HCT116 (cell line): Measurements from ENCODE around the gene STRN3. TPM values are rescaled to one million over a fixed set of nuclear protein-coding genes. Genes with fewer than 3 reads are reported as not detected.

ENCODE experiments used
- ATAC-seq: fragments of 200-7000 bp; cut with Tn5 transposase; 2 replicates; pipeline ENCODE4 v1.9.1; 2020; ENCODE audit warnings: mild to moderate bottlenecking, moderate library complexity
- BruUV-seq: library from RNA; stranded (reverse); fragments of 400-500 nt; replicated peaks from 2 replicates; lab custom pipeline; 2021; lab: Mats Ljungman, UMichigan
- CTCF ChIA-PET: fragments of 300-600 bp; sonication (Branson Sonifier 250); formaldehyde crosslinking; loops from one replicate; lab custom pipeline; 2021; ENCODE audit warnings: antibody characterized with exemption; lab: Charles Lee
- POLR2A ChIA-PET: fragments of 300-600, 350-600 bp; sonication (Branson Sonifier 250); formaldehyde crosslinking; loops from one replicate; lab custom pipeline; 2021; ENCODE audit warnings: antibody characterized with exemption; lab: Charles Lee
- RAD21 ChIA-PET, 2 experiments: fragments of 300-600 bp; sonication (Branson Sonifier 250); formaldehyde crosslinking; loops; one replicate each; lab custom pipeline; 2023; ENCODE audit warnings: low total read pairs in 2 of 2; ENCODE audit not compliant: uncharacterized antibody in 2 of 2, unreplicated experiment in 2 of 2, low non-redundant PET in 1 of 2; lab: Charles Lee
- DNase-seq: peaks from one replicate; pipeline ENCODE4 v3.0.0-alpha.2; 2010; ENCODE audit warnings: low read depth, low spot score
- H2AFZ ChIP-seq: fragments of 200-600 bp; shearing (Covaris generic), sonication (generic); 2 replicates; pipeline ENCODE4 v1.6.1; 2017; ENCODE audit warnings: low read depth, mixed run types, mixed read lengths, antibody characterized with exemption, low read length; ENCODE audit not compliant: poor library complexity, severe bottlenecking
- H3K27ac ChIP-seq: 2 replicates; pipeline ENCODE4 v1.5.1; 2012; ENCODE audit warnings: low read depth, low read length
- H3K27me3 ChIP-seq: fragments of 200-600 bp; sonication (generic); 2 replicates; pipeline ENCODE4 v1.6.1; 2016; ENCODE audit warnings: mixed run types, low read length, mixed read lengths; ENCODE audit not compliant: insufficient read depth
- H3K36me3 ChIP-seq, 2 experiments: fragments of 200-500 bp in 1 of 2; fragments of 200-600 bp in 1 of 2; sonication (Bioruptor generic) in 1 of 2; sonication (generic) in 1 of 2; 2 replicates each; pipeline versions ENCODE4 v1.5.1 to v1.6.1; 2014 to 2016; ENCODE audit warnings: low read length in 2 of 2, inconsistent platforms in 1 of 2, mixed read lengths in 1 of 2, mixed run types in 1 of 2; ENCODE audit not compliant: insufficient read depth in 2 of 2, control insufficient read depth in 1 of 2
- H3K4me1 ChIP-seq, 2 experiments: fragments of 200-600 bp in 1 of 2; sonication (generic) in 1 of 2; 2 replicates each; pipeline versions ENCODE4 v1.5.1 to v1.6.1; 2012 to 2017; ENCODE audit warnings: low read length in 2 of 2, inconsistent platforms in 1 of 2, mild to moderate bottlenecking in 1 of 2, mixed read lengths in 1 of 2, mixed run types in 1 of 2, moderate library complexity in 1 of 2; ENCODE audit not compliant: insufficient read depth in 2 of 2, control insufficient read depth in 1 of 2
- H3K4me2 ChIP-seq: fragments of 200-600 bp; sonication (generic); 2 replicates; pipeline ENCODE4 v1.6.1; 2017; ENCODE audit warnings: mixed run types, low read length, mixed read lengths
- H3K4me3 ChIP-seq, 2 experiments: fragments of 200-600 bp in 1 of 2; sonication (generic) in 1 of 2; replicated peaks in 1 of 2; 2 replicates each; pipeline ENCODE4 v1.5.1; 2011 to 2016; ENCODE audit warnings: low read length in 2 of 2, control low read depth in 1 of 2, low read depth in 1 of 2, mild to moderate bottlenecking in 1 of 2, mixed read lengths in 1 of 2, mixed run types in 1 of 2
- H3K79me2 ChIP-seq: fragments of 200-600 bp; sonication (generic); 2 replicates; pipeline ENCODE4 v1.6.1; 2017; ENCODE audit warnings: mild to moderate bottlenecking, mixed run types, low read length, moderate library complexity, mixed read lengths; ENCODE audit not compliant: insufficient read depth
- H3K9ac ChIP-seq: fragments of 200-600 bp; sonication (generic); 2 replicates; pipeline ENCODE4 v1.6.1; 2016; ENCODE audit warnings: low read length, mixed read lengths
- H3K9me2 ChIP-seq: fragments of 200-600 bp; sonication (generic), shearing (Covaris generic); 2 replicates; pipeline ENCODE4 v1.6.1; 2017; ENCODE audit warnings: mixed run types, mild to moderate bottlenecking, moderate library complexity; ENCODE audit not compliant: insufficient read depth
- H3K9me3 ChIP-seq, 2 experiments: fragments of 200-500 bp in 1 of 2; fragments of 200-600 bp in 1 of 2; sonication (Bioruptor generic) in 1 of 2; sonication (generic) in 1 of 2; 2 replicates each; pipeline ENCODE4 v1.6.1; 2014 to 2017; ENCODE audit warnings: low read length in 2 of 2, mixed read lengths in 2 of 2, inconsistent platforms in 1 of 2, low read depth in 1 of 2, mild to moderate bottlenecking in 1 of 2, mixed run types in 1 of 2, moderate library complexity in 1 of 2; ENCODE audit not compliant: control insufficient read depth in 1 of 2, insufficient read depth in 1 of 2
- H4K20me1 ChIP-seq: fragments of 200-600 bp; sonication (generic), shearing (Covaris generic); 2 replicates; pipeline ENCODE4 v1.6.1; 2017; ENCODE audit warnings: mixed run types, mild to moderate bottlenecking, moderate library complexity; ENCODE audit not compliant: insufficient read depth
- ATF3 ChIP-seq: IDR thresholded peaks from 2 replicates; pipeline ENCODE4 v1.6.1; 2012
- CEBPB ChIP-seq: IDR thresholded peaks from 2 replicates; pipeline ENCODE4 v1.6.1; 2012; ENCODE audit warnings: low read depth
- EGR1 ChIP-seq: IDR thresholded peaks from 2 replicates; pipeline ENCODE4 v1.6.1; 2012; ENCODE audit warnings: low read depth
- ELF1 ChIP-seq: IDR thresholded peaks from 2 replicates; pipeline ENCODE4 v1.6.1; 2012; ENCODE audit warnings: low read depth, borderline replicate concordance
- EZH2 ChIP-seq: fragments of 200-600 bp; sonication (generic); IDR thresholded peaks from 2 replicates; pipeline ENCODE4 v1.6.1; 2017; ENCODE audit warnings: antibody characterized with exemption, mixed run types
- RAD21 ChIP-seq: IDR thresholded peaks from 2 replicates; pipeline ENCODE4 v1.6.1; 2012; ENCODE audit warnings: low read depth, mild to moderate bottlenecking
- SP1 ChIP-seq: IDR thresholded peaks from 2 replicates; pipeline ENCODE4 v1.6.1; 2012; ENCODE audit warnings: low read depth
- intact Hi-C: fragments of 100-400 bp; cut with micrococcal nuclease; formaldehyde crosslinking; loops from 2 replicates; pipeline ENCODE4 v1.10.0; 2022
- total RNA-seq: library from RNA; stranded (reverse); gene quantifications from one replicate; pipeline ENCODE4 v1.2.1, GENCODE V29; 2021; ENCODE audit not compliant: unreplicated experiment

STRN3 gene
- total RNA-seq, 1 experiment from 2014 or later: 43.4 TPM

DNA sequence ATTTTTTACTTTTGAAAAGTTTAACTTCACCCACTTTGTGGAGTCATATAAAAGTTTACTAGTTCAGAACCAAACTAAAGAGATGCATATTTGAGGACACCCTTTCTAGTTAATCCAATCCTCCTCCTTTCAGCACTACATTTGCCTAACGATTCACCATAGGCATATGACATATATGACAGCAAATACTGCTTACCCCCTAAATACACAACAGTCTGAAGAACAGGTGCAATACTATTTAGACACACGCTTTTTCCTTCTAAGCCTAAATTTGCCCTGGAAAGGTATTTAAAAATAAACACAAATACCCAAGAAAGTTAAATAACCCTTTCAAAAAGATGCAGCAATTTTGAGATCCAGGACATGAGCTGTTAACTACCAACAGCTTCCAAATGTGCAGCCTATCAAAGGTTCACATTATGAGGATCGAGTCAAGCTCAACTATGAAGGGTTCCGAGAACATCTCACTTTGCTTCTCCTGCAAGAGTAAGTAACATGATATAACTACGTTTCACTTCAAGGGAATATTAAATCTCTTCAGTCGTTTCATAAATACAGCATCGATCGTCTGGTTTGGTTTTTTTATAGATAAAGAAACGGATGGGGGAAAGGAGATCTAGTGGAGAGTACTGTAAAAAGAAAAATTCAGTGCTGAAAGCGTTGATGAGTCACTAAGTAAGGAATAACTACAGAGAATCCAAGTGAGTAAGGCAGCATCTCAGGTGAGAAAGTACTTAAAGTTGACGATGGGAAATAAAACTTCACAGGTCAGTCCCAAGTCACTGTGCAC, 1.4 kb downstream of the STRN3 start:
- Histone ChIP-seq H3K9me3 (no peaks in the 10 kb centered on the region), H3K4me3 (peak overlapping the region; percentile 80 to 91), H3K4me1 (peaks cover 32 to 36% of the 10 kb centered on the region in 2 experiments), H2AFZ (no peak overlapping the region), H4K20me1 (no peaks in the 10 kb centered on the region), H3K79me2 (peaks cover 76% of the 10 kb centered on the region), H3K27me3 (no peaks in the 10 kb centered on the region), H3K27ac (peak overlapping the region; percentile 97), H3K36me3 (peaks cover 0 to 15% of the 10 kb centered on the region in 2 experiments; a peak in 2 of 4 replicates), H3K9me2 (no peaks in the 10 kb centered on the region; the same call in 1 of the 2 replicates), H3K4me2 (peak overlapping the region; percentile 85), H3K9ac (peak overlapping the region; percentile 97)
- ATAC-seq: no peak
- ChIA-PET CTCF (no interaction called here), POLR2A (interaction anchor here (1.2 kb wide), 1 partner anchor 33 kb away, joined by 3 read pairs; no protein-coding TSS in a partner anchor), RAD21 (no interaction called here)
- intact Hi-C loops: no loop called here
- BruUV-seq: TSS peak; percentile 46
- TF ChIP-seq RAD21: peak; percentile 6; the same call in 1 of the 2 replicates
- peak; percentile 25; the same call in 1 of the 2 replicates for TF ChIP-seq EGR1
- no peak for TF ChIP-seq EZH2
- DNase-seq: no peak

DNA sequence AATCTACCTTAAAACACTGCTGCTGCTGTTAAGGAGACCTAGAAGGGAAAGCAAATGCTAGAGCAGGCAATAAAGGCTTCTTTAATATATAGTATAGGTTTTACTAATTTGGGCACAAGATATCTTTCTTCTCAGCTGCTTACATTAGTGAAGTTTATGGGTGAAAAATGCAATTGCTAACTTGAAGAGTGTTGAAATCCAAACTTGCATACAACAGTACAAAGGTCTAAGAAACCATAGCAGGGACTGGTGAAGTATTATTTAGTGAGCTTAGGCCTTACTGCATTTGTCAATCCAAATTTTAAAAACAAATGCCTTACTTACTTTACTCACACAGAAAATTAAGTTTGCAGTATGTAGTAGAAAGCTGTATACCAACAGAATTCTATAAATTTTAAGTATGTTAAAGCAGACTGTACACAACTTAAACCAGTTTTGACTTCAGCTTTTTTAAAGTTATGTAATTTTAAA, 2.1 kb downstream of the STRN3 start:
- no peak overlapping the region for H2AFZ ChIP-seq
- no peaks in the 10 kb centered on the region for H3K27me3 ChIP-seq
- ChIA-PET CTCF (no interaction called here), POLR2A (no interaction called here), RAD21 (no interaction called here)
- peaks cover 79% of the 10 kb centered on the region for H3K79me2 ChIP-seq
- H3K9me3 ChIP-seq: no peaks in the 10 kb centered on the region
- no peaks in the 10 kb centered on the region for H4K20me1 ChIP-seq
- peaks cover 24 to 29% of the 10 kb centered on the region in 2 experiments for H3K4me1 ChIP-seq
- no peak for DNase-seq
- intact Hi-C loops: no loop called here
- H3K9me2 ChIP-seq: no peaks in the 10 kb centered on the region; the same call in 1 of the 2 replicates
- BruUV-seq: no TSS peak
- peaks cover 0 to 15% of the 10 kb centered on the region in 2 experiments; a peak in 2 of 4 replicates for H3K36me3 ChIP-seq
- H3K4me2 ChIP-seq: peak overlapping the region; percentile 85
- no peak for ATAC-seq
- peak overlapping the region; percentile 97; the same call in 1 of the 2 replicates for H3K9ac ChIP-seq
- no peak for TF ChIP-seq ATF3
- TF ChIP-seq ELF1: no peak
- TF ChIP-seq EGR1: no peak
- TF ChIP-seq SP1: no peak
- TF ChIP-seq CEBPB: no peak
- no peak for TF ChIP-seq EZH2
- no peak overlapping the region for H3K27ac ChIP-seq
- H3K4me3 ChIP-seq: peak overlapping the region; percentile 80 to 91; a peak in 2 of 4 replicates
